Left cardiac atrium (tissue), 2 donors: ENCODE measurements around the gene GPR179. TPM values are rescaled to one million over a fixed set of nuclear protein-coding genes. Genes with fewer than 3 reads are reported as not detected.

Source experiments
- total RNA-seq, 2 donors: library from RNA; stranded (reverse); fragmentation: NEBNext Ultra II Directional; extraction: Animal tissue kit (Norgen Biotek cat#: 25700); gene quantifications; one replicate each; pipeline ENCODE4 v1.2.1, GENCODE V29; 2021
- donor health status: DM: no; HTN: yes; CAD: no; lungs with severe emphysema.
- donor health status: DM: yes; HTN: yes; CAD: no.

The GPR179 gene
- total RNA-seq, 2 donors from 2014 or later, result 0.09 TPM; not detected in 1

Other genes starting within 250 kb of the GPR179 start
- gene TBC1D3E, start 216.0 kb downstream of the GPR179 start, total RNA-seq, result not detected
- gene TBC1D3, start 151.4 kb downstream of the GPR179 start, total RNA-seq, result not detected
- gene MRPL45, start 46.8 kb downstream of the GPR179 start, total RNA-seq, result 10 to 100 TPM; 22.6 to 24.2 TPM
- 10 to 100 TPM; 11.2 to 11.4 TPM for gene SOCS7, start 7.9 kb upstream of the GPR179 start, total RNA-seq
- 10 to 100 TPM; 54.1 to 91.9 TPM for gene ARHGAP23, start 84.5 kb upstream of the GPR179 start, total RNA-seq